Sigmoid colon (tissue), 7 donors: Measurements from ENCODE around the gene VPS35L. TPM values are rescaled to one million over a fixed set of nuclear protein-coding genes. Genes with fewer than 3 reads are reported as not detected.
A peak's percentile ranks its signal among the peaks of the same experiment; 100 is the strongest.

Experiments used
- DNase-seq: peaks from one replicate; pipeline ENCODE4 v3.0.0-alpha.2; 2019
- H3K27ac ChIP-seq, 4 donors: fragments of 200-600 bp; sonication (generic); one replicate each; pipeline ENCODE4 v1.5.1; 2016 to 2019; ENCODE audit warnings: mild to moderate bottlenecking in 1 of 4
- H3K27me3 ChIP-seq, 3 donors: fragments of 200-600 bp; sonication (generic); one replicate each; pipeline ENCODE4 v1.5.1; 2019; ENCODE audit warnings: mild to moderate bottlenecking in 1 of 3
- H3K36me3 ChIP-seq, 4 donors: fragments of 200-600 bp; sonication (generic); one replicate each; pipeline ENCODE4 v1.5.1; 2016 to 2019
- H3K4me1 ChIP-seq, 4 donors: fragments of 200-600 bp; sonication (generic); one replicate each; pipeline ENCODE4 v1.5.1; 2017 to 2019
- H3K4me3 ChIP-seq, 4 donors: fragments of 200-600 bp; sonication (generic); one replicate each; pipeline ENCODE4 v1.5.1; 2017 to 2019; ENCODE audit warnings: mild to moderate bottlenecking in 2 of 4, moderate library complexity in 1 of 4
- H3K9me3 ChIP-seq, 4 donors: fragments of 200-600 bp in 3 of 4; sonication (generic) in 3 of 4; one replicate each; pipeline versions ENCODE4 v1.5.1 to v1.6.1; 2013 to 2019
- CTCF ChIP-seq, 4 experiments: fragments of 450-650 bp in 3 of 4; fragments of 200-600 bp in 1 of 4; IDR thresholded peaks; one replicate each; pipeline ENCODE4 v1.5.1; 2016 to 2019; ENCODE audit warnings: antibody characterized with exemption in 4 of 4, mild to moderate bottlenecking in 3 of 4, moderate library complexity in 2 of 4
- EP300 ChIP-seq, 4 donors: sonication (generic); formaldehyde crosslinking; IDR thresholded peaks; one replicate each; pipeline ENCODE4 v1.6.1; 2017; ENCODE audit warnings: antibody characterized with exemption in 4 of 4
- POLR2A ChIP-seq, 2 donors: fragments of 450-650 bp; IDR thresholded peaks; one replicate each; pipeline ENCODE4 v1.6.1; 2016; ENCODE audit warnings: antibody characterized with exemption in 2 of 2, mild to moderate bottlenecking in 2 of 2, moderate library complexity in 2 of 2
- POLR2AphosphoS5 ChIP-seq, 4 donors: sonication (generic); formaldehyde crosslinking; IDR thresholded peaks; one replicate each; pipeline ENCODE4 v1.6.1; 2017; ENCODE audit warnings: antibody characterized with exemption in 4 of 4
- WGBS, 2 donors: extraction: QIAGEN DNeasy Blood & Tissue Kit; methylation state at CpG; one replicate each; pipeline ENCODE4 v1.1.7; 2013; 5-methylcytosine and 5-hydroxymethylcytosine counted together
- intact Hi-C: fragments of 100-400 bp; cut with DNase I; formaldehyde crosslinking; loops from one replicate; pipeline ENCODE4 v1.15.1; 2023
- polyA plus RNA-seq, 3 donors: library from polyadenylated mRNA; stranded (reverse); fragments of 200-250 nt; gene quantifications; one replicate each; pipeline ENCODE4 v1.2.3, GENCODE V29; 2013
- total RNA-seq, 4 donors: library from RNA; depleted of rRNA; stranded (reverse); fragments of >200 nt; gene quantifications; one replicate each; pipeline ENCODE4 v1.1.0, GENCODE V29; 2016
- donor health status: healthy with polysubstance abuse.
- donor health status: Bipolar disorder and iron deficiency.
- donor health status: healthy.

VPS35L gene
- total and polyA plus RNA-seq, 7 donors: 21.6 to 53.7 (median 41.8) TPM

- H3K27ac ChIP-seq: peak within 1 kb of the TSS; percentile 93 to 98 (median 96)
- peak within 1 kb of the TSS; percentile 83 to 87 (median 86) for H3K4me3 ChIP-seq
- intact Hi-C loops: loop anchor here (2.0 to 10.0 kb wide), 5 partner anchors 33 to 719 kb away; partner anchors contain the start of genes ARL6IP1, COQ7, IQCK and KNOP1
- WGBS, 2 donors: 0 to 1% methylated on average over 62 of the region's 62 CpGs
- peak; percentile 97 for DNase-seq
- peaks cover 0 to 4% (median 0%) of the 10 kb centered on the region in 4 donors for H3K36me3 ChIP-seq
- H3K4me1 ChIP-seq: peaks cover 0 to 57% (median 38%) of the 10 kb centered on the region in 4 donors
- H3K27me3 ChIP-seq: no peaks in the 10 kb centered on the region
- no peaks in the 10 kb centered on the region for H3K9me3 ChIP-seq
- TF ChIP-seq CTCF (IDR thresholded peaks at IDR 0.05): peak in 1 of 4 experiments; percentile 16
- TF ChIP-seq EP300 (IDR thresholded peaks at IDR 0.05): peak in 1 of 4 donors; percentile 19
- TF ChIP-seq POLR2AphosphoS5 (IDR thresholded peaks at IDR 0.05): peak; percentile 96 to 99 (median 98)
- TF ChIP-seq POLR2A (IDR thresholded peaks at IDR 0.05): peak; percentile 88 to 93
Measured at GRCh38 chr16:19521471-19522396, 33.8 kb upstream of the VPS35L start, which contains the start of gene GDE1. Gene GDE1, minus strand, starts transcription at chr16:19522098. Its CDS starts 134 bp downstream, at chr16:19521964.

- Histone ChIP-seq H3K4me1 (peaks cover 0 to 57% (median 38%) of the 10 kb centered on the region in 4 donors), H3K9me3 (no peaks in the 10 kb centered on the region), H3K27me3 (no peaks in the 10 kb centered on the region), H3K4me3 (peak overlapping the region in 2 of 4 donors; percentile 84 to 87), H3K27ac (peak overlapping the region; percentile 93 to 98 (median 96)), H3K36me3 (no peaks in the 10 kb centered on the region)
- no peak for TF ChIP-seq POLR2AphosphoS5 (IDR thresholded peaks at IDR 0.05)
- no peak for TF ChIP-seq POLR2A (IDR thresholded peaks at IDR 0.05)
- TF ChIP-seq CTCF (IDR thresholded peaks at IDR 0.05): no peak
- no peak for TF ChIP-seq EP300 (IDR thresholded peaks at IDR 0.05)
- 12 to 42% methylated on average over 5 of the region's 5 CpGs for WGBS, 2 donors
- intact Hi-C loops: loop anchor here (2.0 to 10.0 kb wide), 5 partner anchors 32 to 720 kb away; partner anchors contain the start of genes ARL6IP1, COQ7, IQCK and KNOP1
- DNase-seq: no peak
Measured at GRCh38 chr16:19522397-19522732, 33.1 kb upstream of the VPS35L start.

GRCh38 chr16:19522760-19523159 lies 32.7 kb upstream of the VPS35L start:
- Histone ChIP-seq H3K36me3 (peaks cover 0 to under 1% (median 0%) of the 10 kb centered on the region in 4 donors), H3K9me3 (no peaks in the 10 kb centered on the region), H3K27me3 (no peaks in the 10 kb centered on the region), H3K4me3 (no peak overlapping the region), H3K27ac (peak overlapping the region in 3 of 4 donors; percentile 93 to 98 (median 97)), H3K4me1 (peaks cover 0 to 57% (median 38%) of the 10 kb centered on the region in 4 donors)
- intact Hi-C loops: loop anchor here (2.0 to 10.0 kb wide), 5 partner anchors 32 to 720 kb away; partner anchors contain the start of genes ARL6IP1, COQ7, IQCK and KNOP1
- 87 to 92% methylated on average over 2 of the region's 2 CpGs for WGBS, 2 donors
- no peak for TF ChIP-seq CTCF (IDR thresholded peaks at IDR 0.05)
- no peak for TF ChIP-seq EP300 (IDR thresholded peaks at IDR 0.05)
- no peak for TF ChIP-seq POLR2A (IDR thresholded peaks at IDR 0.05)
- no peak for TF ChIP-seq POLR2AphosphoS5 (IDR thresholded peaks at IDR 0.05)
- DNase-seq: no peak

GRCh38 chr16:19523184-19523558 lies 32.3 kb upstream of the VPS35L start:
- WGBS, 2 donors: 68 to 77% methylated on average over 18 of the region's 18 CpGs
- no peaks in the 10 kb centered on the region for H3K27me3 ChIP-seq
- H3K27ac ChIP-seq: peak overlapping the region in 3 of 4 donors; percentile 20 to 98 (median 97)
- H3K9me3 ChIP-seq: no peaks in the 10 kb centered on the region
- H3K36me3 ChIP-seq: peaks cover 0 to 5% (median 0%) of the 10 kb centered on the region in 4 donors
- peaks cover 0 to 56% (median 36%) of the 10 kb centered on the region in 4 donors for H3K4me1 ChIP-seq
- no peak for DNase-seq
- TF ChIP-seq POLR2AphosphoS5 (IDR thresholded peaks at IDR 0.05): no peak
- TF ChIP-seq EP300 (IDR thresholded peaks at IDR 0.05): no peak
- no peak for TF ChIP-seq POLR2A (IDR thresholded peaks at IDR 0.05)
- no peak for TF ChIP-seq CTCF (IDR thresholded peaks at IDR 0.05)
- intact Hi-C loops: loop anchor here (2.0 to 10.0 kb wide), 5 partner anchors 32 to 721 kb away; partner anchors contain the start of genes ARL6IP1, COQ7, IQCK and KNOP1
- H3K4me3 ChIP-seq: peak overlapping the region in 1 of 4 donors; percentile 80
